GM12865 (cell line): Measurements from ENCODE around the gene SDC3.

Experiments used
- DNase-seq: peaks from one replicate; pipeline ENCODE4 v3.0.0; 2010; ENCODE audit warnings: low read depth
- H3K4me3 ChIP-seq: 2 replicates; pipeline ENCODE4 v1.5.1; 2011; ENCODE audit warnings: mild to moderate bottlenecking, low read depth, low read length, control low read depth
- TF ChIP-seq, protein P1 (sequence below): IDR thresholded peaks from 2 replicates; pipeline ENCODE4 v1.5.1; 2011; ENCODE audit warnings: low read length, control low read depth, low read depth, inconsistent platforms; ENCODE audit not compliant: insufficient read depth; ENCODE audit errors: missing control alignments

The SDC3 gene

DNA sequence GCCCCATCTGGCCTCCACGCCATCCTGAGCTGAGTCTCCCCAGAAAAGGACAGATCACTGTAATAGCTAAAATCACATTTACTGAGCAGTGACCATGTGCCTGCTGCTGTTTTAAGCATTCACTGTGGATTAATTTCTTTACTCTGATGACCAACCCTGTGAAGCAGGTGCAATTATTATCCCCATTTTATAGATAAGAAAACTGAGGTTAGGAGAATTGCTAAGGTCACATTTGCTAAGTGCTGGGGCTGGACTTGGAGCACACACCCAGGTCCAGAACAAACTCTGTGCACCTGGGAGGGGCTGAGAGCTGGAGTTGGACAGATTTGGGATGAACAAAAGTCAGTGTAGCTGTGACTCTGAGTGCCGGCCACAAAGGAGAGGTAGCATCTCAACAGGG is 58.0 kb downstream of the SDC3 start:
- TF ChIP-seq, protein P1, sequence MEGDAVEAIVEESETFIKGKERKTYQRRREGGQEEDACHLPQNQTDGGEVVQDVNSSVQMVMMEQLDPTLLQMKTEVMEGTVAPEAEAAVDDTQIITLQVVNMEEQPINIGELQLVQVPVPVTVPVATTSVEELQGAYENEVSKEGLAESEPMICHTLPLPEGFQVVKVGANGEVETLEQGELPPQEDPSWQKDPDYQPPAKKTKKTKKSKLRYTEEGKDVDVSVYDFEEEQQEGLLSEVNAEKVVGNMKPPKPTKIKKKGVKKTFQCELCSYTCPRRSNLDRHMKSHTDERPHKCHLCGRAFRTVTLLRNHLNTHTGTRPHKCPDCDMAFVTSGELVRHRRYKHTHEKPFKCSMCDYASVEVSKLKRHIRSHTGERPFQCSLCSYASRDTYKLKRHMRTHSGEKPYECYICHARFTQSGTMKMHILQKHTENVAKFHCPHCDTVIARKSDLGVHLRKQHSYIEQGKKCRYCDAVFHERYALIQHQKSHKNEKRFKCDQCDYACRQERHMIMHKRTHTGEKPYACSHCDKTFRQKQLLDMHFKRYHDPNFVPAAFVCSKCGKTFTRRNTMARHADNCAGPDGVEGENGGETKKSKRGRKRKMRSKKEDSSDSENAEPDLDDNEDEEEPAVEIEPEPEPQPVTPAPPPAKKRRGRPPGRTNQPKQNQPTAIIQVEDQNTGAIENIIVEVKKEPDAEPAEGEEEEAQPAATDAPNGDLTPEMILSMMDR, result no peak
- no peak overlapping the region for H3K4me3 ChIP-seq
- DNase-seq, result no peak

DNA sequence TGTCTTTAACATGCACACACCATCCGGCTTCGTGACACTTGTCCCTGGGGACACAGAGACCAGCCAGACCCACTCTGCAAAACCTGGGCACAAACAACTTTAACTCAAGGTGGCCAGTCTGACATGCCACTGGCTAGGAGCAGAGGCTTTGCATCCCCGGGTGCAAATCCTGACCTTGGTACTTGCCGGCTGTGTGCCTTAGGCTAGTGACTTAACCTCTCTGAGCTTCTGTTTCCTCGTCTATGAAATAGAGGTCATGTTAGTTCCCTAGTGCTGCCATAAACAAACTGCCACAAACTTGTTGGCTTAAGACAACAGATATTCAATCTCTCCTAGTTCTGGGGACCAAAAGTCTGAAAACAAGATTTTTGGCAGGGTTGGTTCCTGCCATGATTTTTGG is 60.4 kb downstream of the SDC3 start:
- DNase-seq, result no peak
- TF ChIP-seq, protein P1, result no peak
- H3K4me3 ChIP-seq, result no peak overlapping the region

DNA sequence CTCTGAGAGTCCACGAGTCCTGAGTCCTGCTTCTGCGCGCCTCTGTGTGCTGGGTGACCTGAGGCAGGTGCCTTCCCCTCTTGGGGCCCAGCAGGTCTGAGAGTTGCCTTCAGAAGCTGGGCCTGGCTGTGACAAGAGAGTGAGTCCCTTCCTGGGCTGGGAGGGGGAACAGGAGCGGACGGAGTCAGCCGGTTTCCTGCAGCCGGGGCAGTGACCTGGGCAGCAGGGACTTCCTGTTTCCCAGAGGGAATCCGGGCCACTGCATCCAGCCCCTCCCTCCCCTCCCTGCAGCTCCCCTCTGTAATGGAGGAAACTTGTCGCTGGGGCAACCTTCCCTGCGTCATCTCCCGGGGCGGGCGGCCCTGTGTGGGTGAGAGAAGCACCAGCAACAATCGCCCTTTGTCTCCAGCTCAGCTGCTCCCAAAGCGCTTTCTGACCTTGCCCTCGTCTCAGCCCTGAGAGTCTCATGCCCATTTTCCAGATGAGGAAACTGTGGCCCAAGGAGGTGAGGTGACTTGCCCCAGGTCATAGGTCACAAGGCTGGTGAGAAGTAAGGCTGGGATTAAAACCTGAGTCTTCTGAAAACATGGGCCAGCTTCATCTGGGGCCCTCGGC is 61.1 kb downstream of the SDC3 start:
- TF ChIP-seq, protein P1, result no peak
- no peak overlapping the region for H3K4me3 ChIP-seq
- no peak for DNase-seq

DNA sequence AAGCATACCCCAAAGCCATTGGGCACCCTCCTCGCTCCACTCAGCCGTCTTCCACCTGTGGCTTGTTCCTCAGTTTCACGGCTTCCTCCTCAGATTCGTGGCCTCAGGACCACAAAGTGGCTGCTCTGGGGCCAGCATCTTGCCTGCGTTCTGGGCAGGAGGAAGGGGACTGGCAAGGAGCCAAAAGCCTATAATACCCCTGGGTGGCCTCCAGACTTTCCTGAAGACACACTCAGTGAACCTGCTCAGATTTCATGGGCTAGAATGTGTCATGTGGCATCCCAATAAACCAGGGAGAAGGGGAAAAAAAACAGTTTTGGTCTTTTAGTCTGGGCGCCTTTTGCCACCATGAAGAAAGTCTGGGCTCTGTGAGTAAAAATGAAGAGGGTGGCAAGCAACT is 62.0 kb downstream of the SDC3 start:
- no peak for DNase-seq
- no peak overlapping the region for H3K4me3 ChIP-seq
- TF ChIP-seq, protein P1, result no peak

DNA sequence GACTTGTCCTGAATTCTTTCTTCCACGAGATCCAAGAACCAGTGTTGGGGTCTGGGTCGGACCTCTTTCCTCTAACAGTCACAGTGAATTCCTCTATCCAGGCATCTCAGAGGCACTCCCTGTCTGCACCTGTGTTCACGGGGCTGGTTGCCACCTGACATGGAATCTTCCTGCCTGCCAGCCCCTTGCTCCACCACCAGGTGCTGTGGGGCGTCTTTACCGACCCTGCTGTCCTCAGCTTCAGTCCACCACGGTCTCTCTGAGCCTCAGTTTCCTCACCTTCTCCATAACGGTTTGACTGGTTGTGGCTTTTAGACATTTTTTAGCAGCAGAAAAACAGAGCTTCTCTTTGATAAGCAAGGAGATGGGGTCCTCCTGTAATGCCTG is 62.7 kb downstream of the SDC3 start:
- H3K4me3 ChIP-seq, result no peak overlapping the region
- DNase-seq, result no peak
- TF ChIP-seq, protein P1, result no peak

DNA sequence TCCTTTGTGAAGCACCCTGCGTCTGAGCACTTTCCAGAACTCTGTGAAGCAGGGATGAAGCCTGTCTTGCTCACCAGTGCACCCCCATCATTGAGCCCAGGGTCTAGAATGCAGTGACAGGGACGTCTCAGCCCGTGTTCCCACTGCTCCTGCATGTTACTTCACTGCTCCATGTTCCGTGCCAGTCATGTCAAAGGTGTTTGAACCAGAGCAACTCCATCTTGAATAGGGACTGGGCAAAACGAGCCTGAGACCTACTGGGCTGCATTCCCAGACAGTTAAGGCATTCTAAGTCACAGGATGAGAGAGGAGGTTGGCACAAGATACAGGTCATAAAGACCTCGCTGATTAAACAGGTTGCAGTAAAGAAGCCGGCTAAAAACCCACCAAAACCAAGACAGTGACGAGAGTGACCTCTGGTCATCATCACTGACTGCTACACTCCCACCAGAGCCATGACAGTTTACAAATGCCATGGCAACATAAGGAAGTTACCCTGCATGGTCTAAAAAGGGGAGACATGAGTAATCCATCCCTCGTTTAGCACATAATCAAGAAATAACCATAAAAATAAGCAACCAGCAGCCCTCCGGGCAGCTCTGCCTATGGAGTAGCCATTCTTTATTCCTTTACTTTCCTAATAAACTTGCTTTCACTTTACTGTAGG is 63.2 kb downstream of the SDC3 start:
- H3K4me3 ChIP-seq, result no peak overlapping the region
- TF ChIP-seq, protein P1, result no peak
- DNase-seq, result no peak

DNA sequence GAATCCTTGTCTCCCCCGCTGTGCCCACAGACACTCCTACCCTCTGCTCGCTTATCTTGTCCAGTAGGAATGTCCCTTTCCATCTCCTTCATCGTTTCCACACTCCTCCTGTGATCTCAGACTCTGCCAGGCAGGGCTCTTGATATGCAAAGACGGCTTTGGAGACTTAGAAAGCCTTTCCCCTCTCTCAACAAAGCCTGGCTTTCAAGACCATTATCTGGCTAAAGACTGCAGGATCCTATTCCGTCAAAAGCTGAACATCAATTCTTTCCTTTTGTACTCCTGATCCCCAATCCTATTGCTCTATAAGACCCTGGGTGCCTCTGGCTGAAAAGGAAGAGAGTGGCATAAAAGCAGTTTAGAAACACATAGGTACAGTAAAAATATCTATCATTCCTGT is 63.9 kb downstream of the SDC3 start:
- no peak overlapping the region for H3K4me3 ChIP-seq
- TF ChIP-seq, protein P1, result no peak
- DNase-seq, result no peak
